Stimulated activated CD4-positive, alpha-beta T cell treated with anti-CD3 and anti-CD28 coated beads, Interleukin-1b, Interleukin-23, amount 100 ng/mL, for 24 hours (primary cell): Measurements from ENCODE around the gene CNTROB.
A peak's percentile ranks its signal among the peaks of the same experiment; 100 is the strongest.

Source experiments
- DNase-seq, 4 experiments: peaks; one replicate each; pipeline ENCODE4 v3.0.0-alpha.2; 2020; ENCODE audit warnings: low read depth in 4 of 4, low spot score in 1 of 4

CNTROB gene, protein sequence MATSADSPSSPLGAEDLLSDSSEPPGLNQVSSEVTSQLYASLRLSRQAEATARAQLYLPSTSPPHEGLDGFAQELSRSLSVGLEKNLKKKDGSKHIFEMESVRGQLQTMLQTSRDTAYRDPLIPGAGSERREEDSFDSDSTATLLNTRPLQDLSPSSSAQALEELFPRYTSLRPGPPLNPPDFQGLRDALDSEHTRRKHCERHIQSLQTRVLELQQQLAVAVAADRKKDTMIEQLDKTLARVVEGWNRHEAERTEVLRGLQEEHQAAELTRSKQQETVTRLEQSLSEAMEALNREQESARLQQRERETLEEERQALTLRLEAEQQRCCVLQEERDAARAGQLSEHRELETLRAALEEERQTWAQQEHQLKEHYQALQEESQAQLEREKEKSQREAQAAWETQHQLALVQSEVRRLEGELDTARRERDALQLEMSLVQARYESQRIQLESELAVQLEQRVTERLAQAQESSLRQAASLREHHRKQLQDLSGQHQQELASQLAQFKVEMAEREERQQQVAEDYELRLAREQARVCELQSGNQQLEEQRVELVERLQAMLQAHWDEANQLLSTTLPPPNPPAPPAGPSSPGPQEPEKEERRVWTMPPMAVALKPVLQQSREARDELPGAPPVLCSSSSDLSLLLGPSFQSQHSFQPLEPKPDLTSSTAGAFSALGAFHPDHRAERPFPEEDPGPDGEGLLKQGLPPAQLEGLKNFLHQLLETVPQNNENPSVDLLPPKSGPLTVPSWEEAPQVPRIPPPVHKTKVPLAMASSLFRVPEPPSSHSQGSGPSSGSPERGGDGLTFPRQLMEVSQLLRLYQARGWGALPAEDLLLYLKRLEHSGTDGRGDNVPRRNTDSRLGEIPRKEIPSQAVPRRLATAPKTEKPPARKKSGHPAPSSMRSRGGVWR

DNA sequence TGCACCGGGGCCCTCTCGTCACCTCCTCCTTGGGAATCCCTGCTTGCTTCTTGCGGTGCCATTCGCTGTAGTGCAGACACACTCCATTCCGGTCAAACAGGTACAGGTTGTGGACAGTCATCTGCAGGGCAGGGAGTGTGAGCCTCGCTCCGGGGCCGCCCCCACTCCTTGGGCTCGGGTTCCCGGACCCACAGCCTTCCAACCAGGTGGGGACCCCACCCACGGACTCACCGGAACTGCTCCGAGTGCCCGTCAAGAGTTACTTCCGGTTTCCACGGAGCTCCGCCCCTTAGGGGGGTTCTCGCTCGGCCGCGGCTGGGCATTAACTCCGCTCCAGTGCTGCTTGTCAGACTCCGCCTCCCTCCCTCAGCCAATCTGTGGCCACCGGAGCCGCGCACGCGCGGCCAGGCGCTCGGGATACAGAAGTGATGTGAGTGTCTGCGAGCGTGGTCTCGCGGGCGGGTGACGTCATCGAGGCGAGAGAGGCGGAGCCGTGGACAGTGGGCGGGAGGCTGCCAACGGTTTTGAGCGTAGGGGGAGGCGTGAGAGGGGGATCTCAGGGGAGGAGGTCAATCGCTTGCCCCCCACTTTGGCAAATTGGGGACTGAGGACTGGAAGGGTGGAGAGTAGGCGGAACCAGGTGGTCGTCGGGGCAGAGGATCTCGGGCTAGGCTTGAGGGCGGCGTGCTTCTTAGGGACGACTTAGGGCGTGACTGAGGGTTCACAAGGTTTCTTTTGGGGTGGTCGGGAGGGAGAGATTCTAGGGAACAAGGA is at the start of gene CNTROB, which contains the start of gene TRAPPC1:
Gene CNTROB, plus strand, starts transcription at position 498 of the 774 bp plus-strand sequence. CDS start 874 bp downstream, outside the sequence.
Gene TRAPPC1, minus strand, starts transcription at position 238 of the 774 bp plus-strand sequence. Its CDS starts 117 bp downstream, at position 121.
- DNase-seq: peak; percentile 97 to 99 (median 98)

- no peak for DNase-seq
These were observed 49.4 kb upstream of the CNTROB start for GRCh38 chr17:7882629-7883028.

GRCh38 chr17:7883781-7884386 is 48.1 kb upstream of the CNTROB start:
- DNase-seq: no peak

GRCh38 chr17:7884581-7885366 is 47.2 kb upstream of the CNTROB start:
- DNase-seq: peak in 2 of 4 experiments; percentile 16 to 21

- peak in 2 of 4 experiments; percentile 18 to 36 for DNase-seq
These were observed 46.4 kb upstream of the CNTROB start for GRCh38 chr17:7885367-7886226.

GRCh38 chr17:7886227-7887037 is 45.6 kb upstream of the CNTROB start:
- peak in 2 of 4 experiments; percentile 30 to 43 for DNase-seq

DNA sequence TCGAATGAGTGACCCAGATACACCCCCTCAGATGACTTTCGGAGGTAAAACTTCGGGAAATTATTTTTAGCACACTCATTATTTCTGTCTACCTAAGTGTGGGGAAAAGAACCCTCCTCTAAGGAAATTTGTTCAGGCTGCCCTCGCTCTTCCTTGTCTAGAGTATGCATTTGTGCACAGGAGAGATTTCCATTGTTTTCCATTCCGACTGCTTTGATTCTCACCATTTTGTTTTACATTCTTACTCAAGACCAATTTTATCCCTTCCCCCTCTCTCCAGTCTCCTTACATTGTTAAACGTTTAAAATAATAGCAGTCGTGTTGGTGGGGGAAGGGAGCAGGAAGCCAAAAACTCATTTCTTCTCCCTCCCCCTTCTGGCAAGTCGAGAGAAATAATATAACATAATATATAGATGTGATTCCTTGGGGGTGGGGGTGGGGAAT is 44.9 kb upstream of the CNTROB start:
- DNase-seq: no peak

- DNase-seq: peak; percentile 62 to 84 (median 70)
These were observed 44.4 kb upstream of the CNTROB start for GRCh38 chr17:7887482-7888183.

GRCh38 chr17:7888184-7888920 is 43.7 kb upstream of the CNTROB start, which contains the start of gene CHD3:
Gene CHD3 (plus strand): TSS chr17:7888789. CDS start chr17:7889001, 212 bp downstream.
- peak in 2 of 4 experiments; percentile 39 to 57 for DNase-seq

DNA sequence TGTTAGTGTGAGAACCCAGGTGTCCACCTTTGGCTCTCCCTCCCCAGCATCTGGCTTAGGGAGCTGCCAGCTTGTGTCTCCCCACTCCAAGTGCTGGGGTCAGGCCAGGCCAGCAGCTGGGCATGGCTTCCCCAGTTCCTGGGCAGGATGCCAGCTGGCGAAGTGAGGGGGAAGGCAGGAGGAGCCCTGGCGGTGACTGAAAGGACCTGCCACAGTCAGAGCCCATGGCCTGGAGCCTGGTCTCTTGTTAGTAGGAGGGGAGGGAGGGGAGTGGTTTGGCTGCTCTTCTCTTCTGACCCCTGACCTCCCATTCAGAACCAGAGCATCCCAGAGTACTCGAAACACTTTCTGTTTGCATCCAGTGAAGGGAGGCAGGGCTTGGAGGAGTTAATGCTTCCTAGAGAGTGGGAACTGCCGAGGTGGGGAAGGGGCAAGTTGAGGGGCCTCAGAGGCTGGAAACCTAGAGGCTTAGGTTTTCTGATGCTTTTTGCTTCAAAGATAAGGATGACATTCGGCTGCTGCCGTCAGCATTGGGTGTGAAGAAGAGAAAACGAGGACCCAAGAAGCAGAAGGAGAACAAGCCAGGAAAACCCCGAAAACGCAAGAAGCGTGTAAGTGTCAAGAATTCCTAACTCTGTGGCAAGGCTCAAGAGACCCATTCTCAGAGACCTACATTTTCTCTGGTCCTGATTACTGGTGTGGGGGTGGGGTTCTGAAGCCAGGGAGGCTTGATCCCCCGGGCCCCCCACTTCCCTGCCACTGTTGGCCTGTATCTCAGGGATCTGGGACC is 42.6 kb upstream of the CNTROB start:
- no peak for DNase-seq

DNA sequence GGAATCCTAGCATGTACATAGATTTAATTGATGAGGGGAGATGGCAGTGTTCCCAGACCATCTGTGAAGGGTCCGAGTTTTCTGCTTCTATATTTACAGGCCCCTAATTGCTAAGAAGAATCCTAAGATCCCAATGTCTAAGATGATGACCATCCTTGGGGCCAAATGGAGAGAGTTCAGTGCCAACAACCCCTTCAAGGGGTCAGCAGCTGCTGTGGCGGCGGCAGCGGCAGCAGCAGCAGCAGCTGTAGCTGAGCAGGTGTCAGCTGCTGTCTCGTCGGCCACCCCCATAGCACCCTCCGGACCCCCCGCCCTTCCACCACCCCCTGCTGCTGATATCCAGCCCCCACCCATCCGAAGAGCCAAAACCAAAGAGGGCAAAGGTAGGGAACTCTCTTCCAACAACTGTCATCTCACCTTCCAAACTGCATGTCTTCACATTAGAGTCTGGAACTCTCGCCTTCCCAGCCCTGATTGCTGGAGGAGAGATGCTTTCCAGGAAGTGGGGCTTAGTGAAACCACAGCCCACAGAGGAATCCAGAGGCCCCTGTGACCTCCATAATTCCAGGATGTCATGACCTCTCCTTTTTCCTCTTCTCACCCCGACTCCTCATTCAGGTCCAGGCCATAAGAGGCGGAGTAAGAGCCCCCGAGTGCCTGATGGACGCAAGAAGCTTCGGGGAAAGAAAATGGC is 38.7 kb upstream of the CNTROB start:
- no peak for DNase-seq

DNA sequence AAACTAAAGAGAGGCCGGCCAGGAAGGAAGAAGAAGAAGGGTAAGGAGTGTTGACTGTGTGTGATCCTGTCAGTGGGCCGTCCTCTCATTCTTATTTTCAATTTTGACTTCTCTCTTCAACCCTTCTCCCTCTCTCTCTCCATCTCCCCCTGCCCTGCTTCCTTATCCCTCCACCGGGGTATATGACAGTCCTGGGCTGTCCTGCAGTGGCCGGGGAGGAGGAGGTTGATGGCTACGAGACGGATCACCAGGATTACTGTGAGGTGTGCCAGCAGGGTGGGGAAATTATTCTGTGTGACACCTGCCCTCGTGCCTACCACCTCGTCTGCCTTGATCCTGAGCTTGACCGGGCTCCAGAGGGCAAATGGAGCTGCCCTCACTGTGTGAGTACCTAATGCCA is 37.8 kb upstream of the CNTROB start:
- DNase-seq: no peak

GRCh38 chr17:7894866-7895265 is 37.1 kb upstream of the CNTROB start:
- no peak for DNase-seq

GRCh38 chr17:7897090-7897489 is 34.9 kb upstream of the CNTROB start:
- DNase-seq: no peak

DNA sequence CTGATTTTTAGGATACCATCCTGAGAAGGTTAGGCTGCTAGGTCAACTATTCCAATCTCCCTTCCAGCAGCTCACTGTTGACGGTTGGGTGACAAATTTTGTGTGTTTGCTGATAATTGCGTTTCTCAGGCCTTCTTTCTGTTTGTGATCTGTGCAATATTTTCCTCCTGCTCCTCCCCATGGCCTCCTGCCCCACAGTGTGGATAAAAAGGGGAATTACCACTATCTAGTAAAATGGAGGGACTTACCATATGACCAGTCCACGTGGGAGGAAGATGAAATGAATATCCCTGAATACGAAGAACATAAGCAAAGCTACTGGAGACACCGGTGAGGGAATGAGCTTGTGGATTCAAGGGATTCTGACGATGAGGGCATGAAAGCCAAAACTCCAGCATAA is 34.2 kb upstream of the CNTROB start:
- no peak for DNase-seq
